NCI-H82 treated with DMSO at 0.1 percent for 48 hours (cell line): ENCODE measurements around the gene FOXL2.

Source experiments
- DNase-seq: peaks from one replicate; lab custom pipeline; 2025; ENCODE audit not compliant: unreplicated experiment; lab: John Stamatoyannopoulos, UW

The FOXL2 gene

GRCh38 chr3:138898301-138898700 lies 48.6 kb downstream of the FOXL2 start:
- DNase-seq = no peak
